GM23248 (cell line): ENCODE measurements around the gene RPS26.

Source experiments
- EZH2 ChIP-seq: fragments of 200-600 bp; sonication (generic); IDR thresholded peaks from 2 replicates; pipeline ENCODE4 v1.6.1; 2018; ENCODE audit warnings: antibody characterized with exemption, mild to moderate bottlenecking; ENCODE audit not compliant: insufficient read depth, poor library complexity, severe bottlenecking
- EZH2phosphoT487 ChIP-seq: fragments of 200-600 bp; sonication (generic); IDR thresholded peaks from 2 replicates; pipeline ENCODE4 v1.6.1; 2018; ENCODE audit warnings: antibody characterized with exemption, moderate library complexity, mild to moderate bottlenecking, low read depth; ENCODE audit not compliant: insufficient read depth

DNA sequence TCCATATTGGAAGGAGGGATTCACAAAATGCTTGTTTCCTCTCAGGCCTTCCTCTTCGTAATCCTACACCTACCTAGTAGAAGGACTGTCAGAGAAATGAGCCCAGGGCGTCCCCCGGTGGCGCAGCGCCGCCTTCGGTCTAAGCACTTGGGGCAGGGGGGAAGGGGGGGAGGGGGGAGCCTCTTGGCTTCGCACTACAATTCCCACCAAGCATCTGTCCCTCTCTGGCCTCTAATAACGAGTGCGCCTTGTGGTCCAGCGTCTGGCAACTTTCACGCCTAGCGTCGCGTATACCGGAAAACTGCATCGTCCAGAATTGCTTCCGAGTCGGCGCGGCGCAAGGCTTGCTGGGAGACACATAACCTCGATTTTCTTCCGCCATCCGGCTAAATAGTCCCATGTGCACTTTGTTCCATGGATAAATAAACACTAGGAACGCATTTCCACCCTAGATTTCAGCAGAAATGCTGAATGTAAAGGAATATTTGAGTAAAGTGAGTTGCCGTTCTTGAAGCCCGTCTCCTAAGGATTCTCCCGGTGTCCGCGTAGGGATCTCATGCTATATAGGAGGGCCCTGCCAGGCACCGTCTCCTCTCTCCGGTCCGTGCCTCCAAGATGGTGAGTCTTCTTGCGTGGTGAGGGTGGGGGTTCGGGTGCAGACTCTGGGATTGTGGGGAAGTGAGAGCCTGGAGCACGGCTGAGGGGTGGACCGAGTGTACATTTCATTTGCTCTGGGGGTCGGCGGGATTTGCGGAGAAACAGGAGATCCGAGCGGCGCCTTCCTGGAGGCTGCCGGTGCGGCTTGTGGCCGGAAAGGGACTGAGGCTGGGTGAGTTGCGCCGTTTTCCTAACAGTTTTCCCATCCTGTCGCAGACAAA, at the start of gene RPS26:
- TF ChIP-seq EZH2: no peak
- no peak for TF ChIP-seq EZH2phosphoT487
